NCI-H82 treated with DMSO at 0.1 percent for 48 hours (cell line): ENCODE measurements around the gene PCDHGB4.
"Not testable (repeated sequence)": the region's sequence is repeated elsewhere in the genome, so short reads cannot be mapped to it uniquely, and the experiment has no call there.

Experiments used
- DNase-seq: peaks from one replicate; lab custom pipeline; 2025; ENCODE audit not compliant: unreplicated experiment; lab: John Stamatoyannopoulos, UW

The PCDHGB4 gene

GRCh38 chr5:141422742-141423291 is 35.3 kb downstream of the PCDHGB4 start:
- no peak for DNase-seq

- DNase-seq: no peak
Measured at GRCh38 chr5:141427783-141428426, 40.4 kb downstream of the PCDHGB4 start.

- DNase-seq: no peak
Measured at GRCh38 chr5:141430332-141431113, 43.0 kb downstream of the PCDHGB4 start, which contains the start of gene PCDHGA12. Gene PCDHGA12, plus strand, starts transcription at chr5:141430507. Its CDS starts 253 bp downstream, at chr5:141430760.

GRCh38 chr5:141431286-141431685 is 43.8 kb downstream of the PCDHGB4 start:
- no peak for DNase-seq

GRCh38 chr5:141432308-141432707 is 44.8 kb downstream of the PCDHGB4 start:
- not testable (repeated sequence) for DNase-seq

GRCh38 chr5:141432726-141433125 is 45.2 kb downstream of the PCDHGB4 start:
- not testable (repeated sequence) for DNase-seq

GRCh38 chr5:141434006-141434405 is 46.5 kb downstream of the PCDHGB4 start:
- no peak for DNase-seq

GRCh38 chr5:141437221-141437620 is 49.7 kb downstream of the PCDHGB4 start:
- no peak for DNase-seq

- DNase-seq: no peak
Measured at GRCh38 chr5:141439411-141440141, 52.1 kb downstream of the PCDHGB4 start.
